ENCODE measurements around the gene CDH8.

CDH8 gene

DNA sequence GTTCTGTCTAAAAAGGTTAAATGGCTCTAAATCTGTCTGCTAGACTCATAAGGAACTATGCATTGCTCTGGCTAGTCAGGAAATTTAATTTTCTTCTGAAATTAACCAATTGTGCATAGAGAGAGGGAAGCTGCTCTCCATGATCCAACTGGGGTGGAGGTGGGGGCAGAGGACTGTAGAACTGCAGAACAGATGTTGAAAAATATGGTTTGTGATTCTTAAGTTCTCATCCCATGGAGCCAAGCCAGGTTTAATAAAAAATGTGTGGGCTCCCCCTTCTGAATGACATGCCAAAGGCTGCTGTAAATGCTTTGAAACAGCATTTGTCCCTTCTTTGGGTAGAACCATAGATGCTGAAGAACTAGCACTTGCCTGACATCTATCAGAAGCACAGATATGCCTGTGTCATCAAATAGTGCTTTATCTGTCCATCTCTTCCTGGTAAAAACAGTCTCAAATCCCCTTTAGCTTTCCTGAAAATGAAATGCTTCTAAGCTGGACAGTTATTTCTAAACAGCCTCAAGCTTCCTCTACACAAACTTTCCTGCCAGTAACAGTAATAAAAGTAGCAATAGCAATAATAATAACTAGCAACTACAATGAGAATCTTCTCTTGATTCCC is 221.4 kb downstream of the CDH8 start:
- H3K9me3 ChIP-seq (ENCODE audit: insufficient read depth, low read length, severe bottlenecking): no peaks in the 10 kb centered on the region
- TF ChIP-seq, protein P1, sequence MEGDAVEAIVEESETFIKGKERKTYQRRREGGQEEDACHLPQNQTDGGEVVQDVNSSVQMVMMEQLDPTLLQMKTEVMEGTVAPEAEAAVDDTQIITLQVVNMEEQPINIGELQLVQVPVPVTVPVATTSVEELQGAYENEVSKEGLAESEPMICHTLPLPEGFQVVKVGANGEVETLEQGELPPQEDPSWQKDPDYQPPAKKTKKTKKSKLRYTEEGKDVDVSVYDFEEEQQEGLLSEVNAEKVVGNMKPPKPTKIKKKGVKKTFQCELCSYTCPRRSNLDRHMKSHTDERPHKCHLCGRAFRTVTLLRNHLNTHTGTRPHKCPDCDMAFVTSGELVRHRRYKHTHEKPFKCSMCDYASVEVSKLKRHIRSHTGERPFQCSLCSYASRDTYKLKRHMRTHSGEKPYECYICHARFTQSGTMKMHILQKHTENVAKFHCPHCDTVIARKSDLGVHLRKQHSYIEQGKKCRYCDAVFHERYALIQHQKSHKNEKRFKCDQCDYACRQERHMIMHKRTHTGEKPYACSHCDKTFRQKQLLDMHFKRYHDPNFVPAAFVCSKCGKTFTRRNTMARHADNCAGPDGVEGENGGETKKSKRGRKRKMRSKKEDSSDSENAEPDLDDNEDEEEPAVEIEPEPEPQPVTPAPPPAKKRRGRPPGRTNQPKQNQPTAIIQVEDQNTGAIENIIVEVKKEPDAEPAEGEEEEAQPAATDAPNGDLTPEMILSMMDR (IDR thresholded peaks at IDR 0.05; ENCODE audit: borderline replicate concordance, extremely low read depth, low read length, poor library complexity, severe bottlenecking): no peak
- TF ChIP-seq EZH2 (IDR thresholded peaks at IDR 0.05; ENCODE audit: borderline replicate concordance, low read depth, low read length, severe bottlenecking): no peak
- no peaks in the 10 kb centered on the region for H3K4me1 ChIP-seq (ENCODE audit: insufficient read depth, low read length)
- H3K27me3 ChIP-seq (ENCODE audit: insufficient read depth, low read length, poor library complexity): no peaks in the 10 kb centered on the region
- H3K36me3 ChIP-seq (ENCODE audit: insufficient read depth, low read length): no peaks in the 10 kb centered on the region
- ATAC-seq (ENCODE audit: insufficient read depth, low read depth) (no peak), DNase-seq (no peak)
- H3K9ac ChIP-seq (ENCODE audit: low read depth, low read length): no peak overlapping the region
- no peak overlapping the region for H3K4me3 ChIP-seq (ENCODE audit: low read depth in 1 of 2, low read length in 2 of 2)
- no peak overlapping the region for H2AFZ ChIP-seq (ENCODE audit: low read depth, low read length)
- H3K27ac ChIP-seq (ENCODE audit: low read length): no peak overlapping the region
- H4K20me1 ChIP-seq (ENCODE audit: insufficient read depth, low read length): no peaks in the 10 kb centered on the region
- no peak overlapping the region for H3K4me2 ChIP-seq (ENCODE audit: insufficient read depth, low read length)
- H3K79me2 ChIP-seq (ENCODE audit: insufficient read depth, low read length): no peaks in the 10 kb centered on the region

- DNase-seq: no peak
- H3K9me3 ChIP-seq (ENCODE audit: insufficient read depth, low read length, severe bottlenecking): no peaks in the 10 kb centered on the region
Measured at GRCh38 chr16:61813339-61813738, 222.9 kb downstream of the CDH8 start.

GRCh38 chr16:61812251-61812650 is 224.0 kb downstream of the CDH8 start:
- Histone ChIP-seq H3K4me3 (ENCODE audit: low read depth in 1 of 2, low read length in 2 of 2) (no peak overlapping the region), H3K4me1 (ENCODE audit: insufficient read depth, low read length) (no peaks in the 10 kb centered on the region), H3K27ac (ENCODE audit: low read length) (no peak overlapping the region), H3K9me3 (ENCODE audit: insufficient read depth, low read length, severe bottlenecking) (no peaks in the 10 kb centered on the region), H3K36me3 (ENCODE audit: insufficient read depth, low read length) (no peaks in the 10 kb centered on the region), H4K20me1 (ENCODE audit: insufficient read depth, low read length) (no peaks in the 10 kb centered on the region), H3K79me2 (ENCODE audit: insufficient read depth, low read length) (no peaks in the 10 kb centered on the region), H2AFZ (ENCODE audit: low read depth, low read length) (no peak overlapping the region), H3K27me3 (ENCODE audit: insufficient read depth, low read length, poor library complexity) (no peaks in the 10 kb centered on the region), H3K4me2 (ENCODE audit: insufficient read depth, low read length) (no peak overlapping the region), H3K9ac (ENCODE audit: low read depth, low read length) (no peak overlapping the region)
- TF ChIP-seq EZH2 (IDR thresholded peaks at IDR 0.05; ENCODE audit: borderline replicate concordance, low read depth, low read length, severe bottlenecking): no peak
- TF ChIP-seq, protein P1 (IDR thresholded peaks at IDR 0.05; ENCODE audit: borderline replicate concordance, extremely low read depth, low read length, poor library complexity, severe bottlenecking): no peak
- DNase-seq (no peak), ATAC-seq (ENCODE audit: insufficient read depth, low read depth) (no peak)

More at GRCh38 chr16:61813339-61813738, 222.9 kb downstream of the CDH8 start:
- no peaks in the 10 kb centered on the region for H3K79me2 ChIP-seq (ENCODE audit: insufficient read depth, low read length)
- H2AFZ ChIP-seq (ENCODE audit: low read depth, low read length): no peak overlapping the region
- H3K9ac ChIP-seq (ENCODE audit: low read depth, low read length): no peak overlapping the region
- no peak overlapping the region for H3K4me3 ChIP-seq (ENCODE audit: low read depth in 1 of 2, low read length in 2 of 2)
- no peak overlapping the region for H3K4me2 ChIP-seq (ENCODE audit: insufficient read depth, low read length)
- no peaks in the 10 kb centered on the region for H3K36me3 ChIP-seq (ENCODE audit: insufficient read depth, low read length)
- no peaks in the 10 kb centered on the region for H4K20me1 ChIP-seq (ENCODE audit: insufficient read depth, low read length)
- no peaks in the 10 kb centered on the region for H3K27me3 ChIP-seq (ENCODE audit: insufficient read depth, low read length, poor library complexity)
- no peak for ATAC-seq (ENCODE audit: insufficient read depth, low read depth)
- no peak overlapping the region for H3K27ac ChIP-seq (ENCODE audit: low read length)
- H3K4me1 ChIP-seq (ENCODE audit: insufficient read depth, low read length): no peaks in the 10 kb centered on the region
- TF ChIP-seq EZH2 (IDR thresholded peaks at IDR 0.05; ENCODE audit: borderline replicate concordance, low read depth, low read length, severe bottlenecking): no peak
- TF ChIP-seq, protein P1 (IDR thresholded peaks at IDR 0.05; ENCODE audit: borderline replicate concordance, extremely low read depth, low read length, poor library complexity, severe bottlenecking): no peak

Data from DND-41 (cell line).